NK-92 (cell line): ENCODE measurements around the gene GUSB.
"Not testable (repeated sequence)": the region's sequence is repeated elsewhere in the genome, so short reads cannot be mapped to it uniquely, and the experiment has no call there.

Experiments used
- DNase-seq: peaks from one replicate; lab custom pipeline; 2025; ENCODE audit not compliant: unreplicated experiment; lab: John Stamatoyannopoulos, UW

The GUSB gene

GRCh38 chr7:65975814-65976445 is 6.1 kb downstream of the GUSB start:
- no peak for DNase-seq

- DNase-seq = no peak
Measured at GRCh38 chr7:65974876-65975275, 7.1 kb downstream of the GUSB start.

GRCh38 chr7:65974191-65974801 is 7.7 kb downstream of the GUSB start:
- DNase-seq = no peak

DNA sequence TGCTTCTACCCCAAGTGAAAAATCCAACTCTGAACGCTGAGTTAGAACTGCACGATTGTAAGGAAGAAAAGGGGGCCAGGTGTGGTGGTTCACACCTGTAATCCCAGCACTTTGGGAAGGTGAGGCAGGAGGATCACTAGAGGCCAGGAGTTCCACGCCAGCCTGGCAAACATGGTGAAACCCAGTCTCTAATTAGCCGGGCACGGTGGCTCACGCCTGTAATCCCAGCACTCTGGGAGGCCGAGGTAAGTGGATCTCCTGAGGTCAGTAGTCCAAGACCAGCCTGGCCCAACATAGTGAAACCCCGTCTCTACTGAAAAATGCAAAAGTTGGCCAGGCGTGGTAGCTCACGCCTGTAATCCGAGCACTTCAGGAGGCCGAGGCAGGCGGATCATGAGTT is 9.0 kb downstream of the GUSB start:
- no peak for DNase-seq

DNA sequence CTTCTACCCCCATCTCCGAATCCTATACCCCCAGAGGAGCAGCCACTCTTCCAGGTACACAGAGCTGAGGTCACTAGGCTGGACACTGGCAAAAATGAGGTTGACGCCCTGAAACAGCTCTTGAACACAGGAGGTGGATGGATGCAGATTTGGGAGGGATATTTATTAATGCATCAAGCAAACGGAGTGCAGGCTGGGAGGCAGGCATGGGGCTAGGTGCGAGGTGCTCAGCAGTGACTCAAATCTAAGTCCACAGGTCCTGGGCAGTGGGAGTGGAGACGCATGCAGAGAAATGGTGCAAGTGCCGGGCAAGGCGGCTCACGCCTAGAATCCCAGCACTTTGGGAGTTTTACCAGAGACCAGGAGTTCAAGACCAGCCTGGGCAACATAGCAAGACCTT is 11.0 kb downstream of the GUSB start:
- no peak for DNase-seq

DNA sequence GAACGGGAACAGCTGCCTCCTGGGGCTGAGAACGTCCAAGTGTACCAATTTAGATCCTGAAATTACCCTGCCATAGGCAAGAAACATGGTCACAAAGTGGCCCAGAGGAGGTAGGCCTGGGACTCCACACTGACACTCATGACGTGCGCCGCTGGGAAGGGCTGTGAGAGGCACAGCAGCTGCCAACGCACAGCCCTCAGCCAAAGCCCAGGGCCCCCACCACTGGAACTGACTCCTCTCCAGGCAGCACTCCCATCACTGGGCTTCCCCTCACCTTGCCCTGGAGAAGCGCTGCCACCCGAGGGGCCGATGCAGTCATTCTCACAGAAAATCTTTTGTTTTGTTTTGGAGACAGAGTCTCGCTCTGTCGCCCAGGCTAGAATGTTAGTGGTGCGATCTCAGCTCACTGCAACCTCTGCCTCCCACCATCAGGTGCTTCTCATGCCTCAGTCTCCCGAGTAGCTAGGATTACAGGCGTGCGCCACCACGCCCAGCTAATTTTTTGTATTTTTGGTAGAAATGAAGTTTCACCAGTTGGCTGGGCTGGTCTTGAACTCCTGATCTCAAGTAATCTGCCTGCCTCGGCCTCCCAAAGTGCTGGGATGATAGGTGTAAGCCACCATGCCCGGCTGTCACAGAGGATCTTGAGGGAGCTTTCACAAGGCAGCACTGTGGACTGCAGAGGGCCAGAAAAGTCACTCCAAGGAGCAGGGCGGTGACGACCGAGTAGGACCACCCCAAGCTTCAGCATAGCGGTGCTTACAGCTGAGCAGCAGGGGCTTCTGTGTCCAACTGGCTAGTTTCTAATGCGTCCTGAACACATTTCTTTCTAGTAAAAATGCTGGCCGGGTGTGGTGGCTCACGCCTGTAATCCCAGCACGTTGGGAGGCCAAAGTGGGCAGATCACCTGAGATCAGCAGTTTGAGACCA is 13.5 kb downstream of the GUSB start:
- no peak for DNase-seq

DNA sequence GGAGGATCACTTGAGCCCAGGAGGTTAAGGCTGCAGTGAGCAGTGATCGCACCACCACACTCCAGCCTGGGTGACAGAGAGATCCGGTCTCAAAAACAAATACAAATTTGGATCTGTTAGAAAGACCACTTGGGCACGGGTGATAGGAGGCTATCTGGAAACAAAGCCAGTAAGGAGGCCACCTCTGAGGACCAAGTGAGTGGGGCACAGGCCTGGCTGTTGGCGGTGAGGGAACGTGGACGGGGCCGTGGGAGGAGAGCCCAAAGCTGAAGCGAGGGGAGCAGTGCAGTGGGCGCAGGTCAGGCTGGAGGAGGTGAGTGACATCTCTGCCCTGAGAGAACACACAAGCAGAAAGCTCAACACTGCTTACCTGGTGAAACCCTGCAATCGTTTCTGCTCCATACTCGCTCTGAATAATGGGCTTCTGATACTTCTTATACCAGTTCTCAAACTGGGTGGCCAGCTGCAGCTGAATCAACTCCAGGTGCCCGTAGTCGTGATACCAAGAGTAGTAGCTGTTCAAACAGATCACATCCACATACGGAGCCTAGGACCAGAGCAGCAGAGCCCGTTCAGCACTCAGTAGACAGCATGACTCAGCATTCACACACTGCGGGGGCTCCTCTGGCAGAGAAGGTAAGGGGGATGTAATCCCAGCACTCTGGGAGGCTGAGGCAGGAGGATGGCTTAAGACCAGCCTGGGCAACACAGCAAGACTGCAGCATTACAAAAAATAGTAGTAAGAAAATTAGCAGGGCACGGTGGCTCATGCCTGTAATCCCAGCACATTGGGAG is 14.5 kb downstream of the GUSB start:
- DNase-seq = no peak

DNA sequence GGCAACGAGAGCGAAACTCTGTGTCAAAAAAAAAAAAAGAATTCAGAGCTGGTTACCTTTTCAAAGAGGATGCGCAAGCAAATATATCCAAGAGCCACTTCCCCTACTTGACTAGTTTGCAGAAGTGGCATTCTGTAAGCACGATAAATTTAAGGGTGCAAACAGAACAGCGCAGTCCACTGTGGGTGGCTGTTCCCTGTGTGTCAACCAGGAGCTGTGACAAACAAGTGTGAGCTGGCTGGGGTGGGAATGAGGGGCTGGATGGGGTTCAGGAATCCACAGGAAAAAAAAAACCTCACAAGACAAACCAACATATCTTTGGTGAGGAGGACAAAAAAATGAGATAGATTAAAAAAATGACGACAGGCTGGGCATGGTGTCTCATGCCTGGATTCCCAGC is 15.9 kb downstream of the GUSB start:
- no peak for DNase-seq

DNA sequence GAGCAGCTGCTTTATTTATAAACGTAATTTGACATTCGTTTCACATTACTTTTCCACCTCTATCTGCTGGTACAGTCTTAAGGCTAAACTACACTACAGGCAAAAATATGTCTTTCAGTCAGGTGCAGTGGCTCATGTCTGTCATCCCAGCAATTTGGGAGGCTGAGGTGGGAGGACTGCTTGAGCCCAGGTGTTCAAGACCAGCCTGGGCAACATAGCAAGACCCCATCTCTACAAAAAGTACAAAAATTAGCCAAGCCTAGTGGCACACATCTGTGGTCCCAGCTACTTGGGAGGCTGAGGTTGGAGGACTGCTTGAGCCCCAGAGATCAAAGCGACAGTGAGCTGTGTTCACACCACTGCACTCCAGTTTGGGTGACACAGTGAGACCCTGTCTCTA is 17.3 kb downstream of the GUSB start:
- DNase-seq = not testable (repeated sequence)

DNA sequence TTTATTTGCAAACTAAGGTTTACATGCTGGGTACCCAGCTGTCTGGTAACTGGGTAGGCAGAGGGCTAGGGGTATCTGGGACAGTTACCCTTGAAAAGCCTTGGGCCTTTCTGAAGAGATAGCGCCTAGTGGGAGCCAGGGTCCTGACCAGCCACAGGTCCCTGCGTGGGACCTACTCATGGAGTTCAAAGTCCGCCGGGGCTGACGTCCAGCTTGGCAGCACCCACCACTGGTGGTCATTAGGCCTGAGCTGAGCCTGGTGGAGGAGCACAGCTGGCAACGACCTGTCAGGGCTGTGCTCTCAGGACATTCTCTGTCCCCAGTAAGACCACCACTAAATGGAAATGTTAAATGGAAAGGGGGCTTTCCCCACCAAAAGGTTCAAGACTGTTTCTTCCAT is 20.0 kb downstream of the GUSB start:
- no peak for DNase-seq

- DNase-seq = no peak
Measured at GRCh38 chr7:65960351-65961074, 21.5 kb downstream of the GUSB start.

- DNase-seq = no peak
Measured at GRCh38 chr7:65955718-65956117, 26.3 kb downstream of the GUSB start.

DNA sequence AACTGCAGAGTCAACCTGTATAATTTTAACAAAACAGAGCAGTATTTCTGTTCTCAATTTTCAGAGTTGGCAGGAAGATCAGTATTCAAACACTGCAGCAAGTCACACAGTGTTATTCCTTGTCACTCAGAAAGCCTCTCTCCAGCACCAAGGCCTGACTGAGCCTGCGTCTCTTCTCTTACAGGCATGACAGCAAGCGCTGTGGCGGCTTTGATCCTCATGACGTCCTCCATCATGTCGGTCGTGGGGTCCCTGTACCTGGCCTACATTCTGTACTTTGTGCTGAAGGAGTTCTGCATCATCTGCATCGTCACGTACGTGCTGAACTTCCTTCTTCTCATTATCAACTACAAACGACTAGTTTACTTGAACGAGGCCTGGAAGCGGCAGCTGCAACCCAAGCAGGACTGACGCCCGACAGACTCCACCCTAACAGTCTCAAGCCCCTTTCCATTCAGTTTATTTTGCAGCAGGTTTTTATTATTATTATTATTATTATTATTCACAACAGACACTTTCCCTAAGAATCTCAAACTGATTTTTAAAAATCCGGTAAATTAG is 28.0 kb downstream of the GUSB start:
- DNase-seq = no peak

DNA sequence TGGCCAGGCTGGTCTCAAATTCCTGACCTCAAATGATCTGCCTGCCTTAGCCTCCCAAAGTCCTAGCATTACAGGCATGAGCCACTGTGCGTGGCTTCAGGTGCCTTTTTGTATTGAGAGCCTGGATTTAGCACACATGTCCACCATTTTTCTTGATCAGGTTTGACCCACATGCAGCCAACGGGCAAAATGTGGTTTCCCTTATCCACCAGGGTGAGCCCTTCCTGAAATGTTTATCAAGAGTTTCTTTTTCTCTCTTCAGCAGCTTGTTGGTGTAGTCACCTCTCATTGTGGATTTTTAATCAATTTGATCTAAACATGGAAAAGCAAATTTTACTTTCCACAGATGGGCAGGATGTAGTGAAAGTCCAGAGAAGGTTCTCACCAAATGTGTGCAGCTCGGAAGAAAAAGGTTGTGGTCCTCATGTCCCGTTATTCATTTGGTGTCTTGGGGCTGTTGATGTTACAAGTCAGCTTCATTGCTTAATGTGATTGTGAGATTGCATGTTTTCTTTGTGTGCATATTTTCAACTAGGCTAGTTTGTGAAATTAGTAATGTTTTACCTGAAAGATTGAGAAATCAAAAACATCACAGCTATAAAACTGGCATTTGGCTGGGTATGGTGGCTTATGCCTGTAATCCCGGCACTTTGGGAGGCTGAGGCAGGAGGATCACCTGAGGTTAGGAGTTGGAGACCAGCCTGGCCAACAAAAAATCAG is 28.9 kb downstream of the GUSB start:
- no peak for DNase-seq

- no peak for DNase-seq
Measured at GRCh38 chr7:65951837-65952578, 30.0 kb downstream of the GUSB start.

GRCh38 chr7:65946904-65947303 is 35.1 kb downstream of the GUSB start:
- DNase-seq = no peak

- not testable (repeated sequence) for DNase-seq
Measured at GRCh38 chr7:65945787-65946186, 36.2 kb downstream of the GUSB start.

DNA sequence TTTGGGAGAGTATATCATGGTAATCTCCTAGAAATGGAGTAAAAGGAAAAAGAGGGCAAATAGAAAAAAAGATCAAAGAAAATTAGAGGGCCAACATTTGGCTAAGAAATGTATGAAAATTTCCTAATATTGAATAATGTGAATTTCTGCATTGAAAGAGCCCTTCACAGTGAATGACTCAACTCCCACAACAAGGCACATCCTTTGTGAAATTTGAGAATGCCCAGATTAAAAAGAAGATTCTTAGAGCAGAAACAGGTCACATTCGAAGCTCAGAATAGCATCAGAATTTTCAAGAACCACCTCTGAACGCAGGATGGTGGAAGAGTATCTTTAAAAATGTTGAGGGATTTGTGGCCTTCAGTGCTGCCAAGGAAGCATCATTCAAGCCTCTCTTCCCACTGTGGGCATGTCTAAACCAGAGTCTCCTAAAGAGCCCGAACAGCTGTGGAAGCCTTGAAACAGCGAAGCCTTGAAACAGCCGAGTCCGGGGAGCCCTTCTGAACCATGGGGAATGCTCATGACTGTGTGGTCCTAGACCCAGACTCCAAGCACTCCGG is 43.6 kb downstream of the GUSB start:
- DNase-seq = no peak

GRCh38 chr7:65937296-65937695 is 44.7 kb downstream of the GUSB start:
- DNase-seq = no peak
